ENCODE measurements around the gene ASTL.

DNA sequence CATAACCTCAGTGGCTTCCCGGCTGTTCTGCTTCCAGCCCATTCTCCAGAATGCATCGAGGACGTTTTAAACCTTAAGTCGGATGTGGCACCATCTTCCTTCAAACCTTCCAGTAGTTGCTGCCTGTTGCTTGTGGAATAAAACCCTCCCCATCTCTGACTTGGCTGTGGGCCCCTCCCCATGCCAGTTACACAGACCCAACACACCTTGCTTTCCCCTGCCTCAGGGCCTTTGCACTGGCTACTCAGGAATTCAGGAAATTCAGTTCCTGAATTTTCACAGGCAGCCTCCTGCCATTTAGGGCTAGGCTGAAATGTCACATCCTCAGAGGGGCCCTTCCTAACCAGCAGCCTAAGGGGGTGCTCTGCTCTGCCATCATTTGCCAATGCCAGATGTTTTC, 16.9 kb downstream of the ASTL start:
- TF ChIP-seq, protein P1, sequence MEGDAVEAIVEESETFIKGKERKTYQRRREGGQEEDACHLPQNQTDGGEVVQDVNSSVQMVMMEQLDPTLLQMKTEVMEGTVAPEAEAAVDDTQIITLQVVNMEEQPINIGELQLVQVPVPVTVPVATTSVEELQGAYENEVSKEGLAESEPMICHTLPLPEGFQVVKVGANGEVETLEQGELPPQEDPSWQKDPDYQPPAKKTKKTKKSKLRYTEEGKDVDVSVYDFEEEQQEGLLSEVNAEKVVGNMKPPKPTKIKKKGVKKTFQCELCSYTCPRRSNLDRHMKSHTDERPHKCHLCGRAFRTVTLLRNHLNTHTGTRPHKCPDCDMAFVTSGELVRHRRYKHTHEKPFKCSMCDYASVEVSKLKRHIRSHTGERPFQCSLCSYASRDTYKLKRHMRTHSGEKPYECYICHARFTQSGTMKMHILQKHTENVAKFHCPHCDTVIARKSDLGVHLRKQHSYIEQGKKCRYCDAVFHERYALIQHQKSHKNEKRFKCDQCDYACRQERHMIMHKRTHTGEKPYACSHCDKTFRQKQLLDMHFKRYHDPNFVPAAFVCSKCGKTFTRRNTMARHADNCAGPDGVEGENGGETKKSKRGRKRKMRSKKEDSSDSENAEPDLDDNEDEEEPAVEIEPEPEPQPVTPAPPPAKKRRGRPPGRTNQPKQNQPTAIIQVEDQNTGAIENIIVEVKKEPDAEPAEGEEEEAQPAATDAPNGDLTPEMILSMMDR (IDR thresholded peaks at IDR 0.05; ENCODE audit: low read length): no peak
- no peak for TF ChIP-seq EZH2 (optimal IDR thresholded peaks at IDR 0.05; ENCODE audit: low read depth, low read length)
